Epidermal melanocyte (primary cell): Measurements from ENCODE around the gene KRTAP4-11.
"Not testable (repeated sequence)": the region's sequence is repeated elsewhere in the genome, so short reads cannot be mapped to it uniquely, and the experiment has no call there.

Experiments used
- DNase-seq: peaks from one replicate; pipeline ENCODE4 v3.0.0; 2011; ENCODE audit warnings: low spot score; ENCODE audit not compliant: insufficient read length

Gene KRTAP4-11

GRCh38 chr17:41117846-41118386, at the start of gene KRTAP4-11:
Gene KRTAP4-11, minus strand, starts transcription at chr17:41118373. Its CDS starts 58 bp downstream, at chr17:41118315.
- DNase-seq = not testable (repeated sequence)

GRCh38 chr17:41167561-41167960, 49.4 kb upstream of the KRTAP4-11 start:
- DNase-seq = no peak

GRCh38 chr17:41163828-41164227, 45.7 kb upstream of the KRTAP4-11 start:
- DNase-seq = no peak

GRCh38 chr17:41160648-41161047, 42.5 kb upstream of the KRTAP4-11 start, which contains the start of gene KRTAP4-4:
Gene KRTAP4-4, minus strand, starts transcription at chr17:41160748. Its CDS starts 57 bp downstream, at chr17:41160691.
- DNase-seq = no peak

GRCh38 chr17:41160190-41160589, 42.0 kb upstream of the KRTAP4-11 start:
- not testable (repeated sequence) for DNase-seq

- DNase-seq = no peak
Measured at GRCh38 chr17:41153856-41154255, 35.7 kb upstream of the KRTAP4-11 start.

- no peak for DNase-seq
Measured at GRCh38 chr17:41151525-41151924, 33.4 kb upstream of the KRTAP4-11 start.

GRCh38 chr17:41150026-41150425, 31.9 kb upstream of the KRTAP4-11 start:
- no peak for DNase-seq

- DNase-seq = no peak
Measured at GRCh38 chr17:41149652-41149985, 31.4 kb upstream of the KRTAP4-11 start, which contains the start of gene KRTAP4-5. Gene KRTAP4-5, minus strand, starts transcription at chr17:41149825. Its CDS starts 58 bp downstream, at chr17:41149767.

GRCh38 chr17:41148971-41149651, 30.9 kb upstream of the KRTAP4-11 start:
- not testable (repeated sequence) for DNase-seq

GRCh38 chr17:41147531-41148204, 29.5 kb upstream of the KRTAP4-11 start:
- no peak for DNase-seq

GRCh38 chr17:41145261-41145660, 27.1 kb upstream of the KRTAP4-11 start:
- DNase-seq = no peak

GRCh38 chr17:41144846-41145245, 26.7 kb upstream of the KRTAP4-11 start:
- DNase-seq = no peak

- no peak for DNase-seq
Measured at GRCh38 chr17:41141361-41141760, 23.2 kb upstream of the KRTAP4-11 start.

GRCh38 chr17:41140360-41141131, 22.4 kb upstream of the KRTAP4-11 start, which contains the start of gene KRTAP4-6:
Gene KRTAP4-6, minus strand, starts transcription at chr17:41140544. Its CDS starts 57 bp downstream, at chr17:41140487.
- no peak for DNase-seq

GRCh38 chr17:41139865-41140264, 21.7 kb upstream of the KRTAP4-11 start:
- not testable (repeated sequence) for DNase-seq

- no peak for DNase-seq
Measured at GRCh38 chr17:41133880-41134735, 15.9 kb upstream of the KRTAP4-11 start.

GRCh38 chr17:41131979-41132378, 13.8 kb upstream of the KRTAP4-11 start:
- no peak for DNase-seq

GRCh38 chr17:41127371-41127770, 9.2 kb upstream of the KRTAP4-11 start:
- no peak for DNase-seq

GRCh38 chr17:41126412-41126811, 8.2 kb upstream of the KRTAP4-11 start:
- DNase-seq = no peak

GRCh38 chr17:41125064-41125463, 6.9 kb upstream of the KRTAP4-11 start:
- DNase-seq = no peak
